Central memory CD8-positive, alpha-beta T cell (primary cell): Measurements from ENCODE around the gene PPP3CA.
A peak's percentile ranks its signal among the peaks of the same experiment; 100 is the strongest.

Source experiments
- ATAC-seq: fragments of 150-1000 bp; cut with Tn5 transposase; replicated peaks from 2 replicates; pipeline ENCODE4 v1.10.0; 2022; ENCODE audit warnings: mild to moderate bottlenecking, moderate FRiP score, moderate number of reproducible peaks; ENCODE audit not compliant: poor library complexity, severe bottlenecking; ENCODE audit errors: extremely low read depth
- DNase-seq, 2 donors: peaks; one replicate each; pipeline ENCODE4 v3.0.0; 2021; ENCODE audit warnings: low spot score in 2 of 2
- H3K27ac Mint-ChIP-seq: one replicate; pipeline ENCODE4 v1.8.0; 2022; ENCODE audit warnings: low read depth, mild to moderate bottlenecking, moderate library complexity, mixed read lengths
- H3K27me3 Mint-ChIP-seq: one replicate; pipeline ENCODE4 v1.8.0; 2022; ENCODE audit warnings: mixed read lengths
- H3K36me3 Mint-ChIP-seq: one replicate; pipeline ENCODE4 v1.8.0; 2022; ENCODE audit warnings: mild to moderate bottlenecking, moderate library complexity, mixed read lengths; ENCODE audit not compliant: insufficient read depth
- H3K4me1 Mint-ChIP-seq: one replicate; pipeline ENCODE4 v1.8.0; 2022; ENCODE audit warnings: mixed read lengths
- H3K4me3 Mint-ChIP-seq: one replicate; pipeline ENCODE4 v1.8.0; 2022; ENCODE audit warnings: mild to moderate bottlenecking, moderate library complexity, mixed read lengths
- H3K9me3 Mint-ChIP-seq: one replicate; pipeline ENCODE4 v1.8.0; 2022; ENCODE audit warnings: mixed read lengths

The PPP3CA gene

DNA sequence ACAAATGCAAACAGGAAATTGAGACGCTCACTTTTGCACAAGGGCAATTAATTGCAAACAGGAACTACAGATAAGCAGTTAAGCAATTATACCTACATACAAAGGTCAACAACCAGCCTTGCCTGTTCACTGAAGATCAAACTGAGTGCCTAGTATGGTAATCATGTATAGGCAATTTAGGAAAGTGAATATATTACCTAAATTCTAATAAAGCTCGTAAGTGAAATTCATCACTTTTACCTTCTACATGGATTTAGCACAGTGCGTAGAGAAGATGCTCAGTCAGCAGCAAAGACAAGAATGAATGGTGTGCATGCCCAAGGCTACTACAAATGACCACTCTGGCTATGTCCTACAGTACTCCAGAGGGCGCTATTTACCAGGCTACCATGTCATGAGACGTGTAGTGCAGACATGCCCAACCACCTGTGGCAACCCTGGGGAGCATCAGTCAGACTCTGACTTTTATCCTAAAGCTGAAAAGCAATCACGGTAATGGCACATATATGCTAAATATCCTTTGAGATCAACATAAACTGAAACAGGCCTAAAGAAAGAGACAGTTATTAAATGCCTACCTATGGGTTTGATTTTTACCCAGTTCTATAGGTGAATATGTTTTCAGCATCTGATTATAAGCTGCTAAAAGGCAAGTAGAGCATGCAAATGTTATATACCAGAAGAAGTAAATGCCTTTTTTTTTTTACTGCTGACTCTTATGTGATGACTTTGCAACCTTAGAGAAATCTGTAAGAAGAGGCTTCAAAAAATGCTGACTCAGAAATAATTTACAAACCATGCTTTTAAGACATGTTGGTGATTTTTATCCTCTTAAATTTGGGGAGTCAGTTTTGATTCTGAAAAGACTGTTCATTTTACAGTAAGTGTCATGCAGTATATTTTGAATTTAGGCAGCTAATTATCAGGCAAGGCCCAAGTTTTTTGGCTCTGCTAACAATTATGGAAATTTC is 178.0 kb downstream of the PPP3CA start:
- DNase-seq = peak; percentile 16 to 33
- H3K4me1 Mint-ChIP-seq = peaks cover 16% of the 10 kb centered on the region
- no peaks in the 10 kb centered on the region for H3K27me3 Mint-ChIP-seq

DNA sequence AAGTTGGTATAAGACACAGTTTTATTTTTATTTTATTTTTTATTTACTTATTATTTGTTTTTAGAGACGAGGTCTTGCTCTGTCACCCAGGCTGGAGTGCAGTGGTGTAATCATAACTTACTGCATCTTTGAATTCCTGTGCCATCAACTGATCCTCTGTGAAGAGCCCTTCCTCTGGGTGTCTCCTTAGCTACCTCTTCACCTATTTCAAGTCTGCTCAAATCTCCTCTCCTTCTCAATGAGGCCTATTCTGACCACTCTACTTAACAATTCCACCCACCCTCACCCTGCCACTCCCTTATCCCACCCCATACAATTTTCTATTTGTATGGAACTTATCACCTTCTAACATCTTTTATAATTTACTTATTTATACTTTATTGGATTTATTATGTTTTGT is 183.4 kb downstream of the PPP3CA start:
- no peaks in the 10 kb centered on the region for H3K27me3 Mint-ChIP-seq
- peaks cover 1% of the 10 kb centered on the region for H3K36me3 Mint-ChIP-seq
- no peak for DNase-seq
- no peak for ATAC-seq
- H3K4me3 Mint-ChIP-seq = no peak overlapping the region
- no peaks in the 10 kb centered on the region for H3K9me3 Mint-ChIP-seq
- no peak overlapping the region for H3K27ac Mint-ChIP-seq
- H3K4me1 Mint-ChIP-seq = peaks cover 26% of the 10 kb centered on the region

More for the DNA sequence above, 178.0 kb downstream of the PPP3CA start:
- no peaks in the 10 kb centered on the region for H3K36me3 Mint-ChIP-seq
- no peak overlapping the region for H3K27ac Mint-ChIP-seq
- no peaks in the 10 kb centered on the region for H3K9me3 Mint-ChIP-seq
- no peak overlapping the region for H3K4me3 Mint-ChIP-seq
- peak; percentile 77 for ATAC-seq

DNA sequence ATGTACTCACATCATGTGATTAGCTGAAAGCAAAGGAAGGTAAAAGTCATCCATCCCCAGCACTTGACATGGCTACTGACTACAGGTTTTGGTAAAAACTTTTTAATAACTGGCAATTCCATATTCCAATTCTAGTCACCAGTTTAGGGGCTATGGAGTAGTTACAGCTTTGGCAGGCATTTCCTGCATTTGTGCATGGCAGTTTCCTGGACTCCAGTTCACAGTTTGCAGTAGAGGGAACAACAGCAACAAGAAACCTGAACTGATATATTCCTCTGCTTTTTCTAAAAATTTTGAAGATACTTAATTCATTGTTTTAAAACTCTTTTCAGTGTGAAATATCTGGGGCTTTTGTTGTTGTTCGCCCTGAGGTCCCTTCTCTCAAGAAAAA is 184.3 kb downstream of the PPP3CA start:
- no peak overlapping the region for H3K4me3 Mint-ChIP-seq
- no peaks in the 10 kb centered on the region for H3K9me3 Mint-ChIP-seq
- peaks cover 1% of the 10 kb centered on the region for H3K36me3 Mint-ChIP-seq
- H3K4me1 Mint-ChIP-seq = peaks cover 30% of the 10 kb centered on the region
- no peak for DNase-seq
- H3K27ac Mint-ChIP-seq = no peak overlapping the region
- H3K27me3 Mint-ChIP-seq = no peaks in the 10 kb centered on the region
- no peak for ATAC-seq

DNA sequence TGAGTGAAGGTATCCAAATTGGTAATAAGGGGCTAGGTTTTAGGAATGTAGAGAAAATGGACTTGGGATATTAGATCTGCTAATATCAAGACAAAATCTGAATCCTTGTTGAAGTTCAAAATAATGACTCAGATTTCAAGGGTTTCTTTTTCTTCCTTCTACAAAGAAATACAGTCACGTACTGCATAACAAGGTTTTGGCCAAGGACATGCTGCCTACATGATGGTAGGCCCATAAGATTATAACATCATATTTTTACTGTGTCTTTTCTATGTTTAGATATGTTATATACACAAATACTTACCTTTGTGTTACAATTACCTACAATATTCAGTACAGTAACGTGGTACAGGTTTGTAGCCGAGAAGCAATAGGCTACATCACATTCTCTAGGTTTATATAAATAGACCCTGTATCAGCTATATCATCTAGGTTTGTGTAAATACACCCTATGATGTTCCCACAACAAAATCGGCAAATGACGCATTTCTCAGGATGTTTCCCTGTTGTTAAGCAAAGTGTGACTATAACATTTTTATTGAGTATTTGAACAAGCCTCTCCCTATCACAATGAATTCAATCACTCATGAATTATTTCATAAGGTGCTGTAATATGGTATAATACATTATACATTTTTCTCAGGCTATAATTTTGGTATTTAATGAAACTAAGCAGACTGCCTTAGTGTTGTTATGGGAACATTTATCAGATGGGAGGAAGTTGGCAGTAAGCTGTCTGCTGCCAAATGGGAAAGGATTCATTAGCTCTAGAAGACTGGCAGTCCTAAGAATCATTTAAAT is 186.3 kb downstream of the PPP3CA start:
- no peak overlapping the region for H3K4me3 Mint-ChIP-seq
- H3K4me1 Mint-ChIP-seq = peaks cover 43% of the 10 kb centered on the region
- no peak overlapping the region for H3K27ac Mint-ChIP-seq
- no peaks in the 10 kb centered on the region for H3K27me3 Mint-ChIP-seq
- no peaks in the 10 kb centered on the region for H3K9me3 Mint-ChIP-seq
- ATAC-seq = no peak
- no peak for DNase-seq
- peaks cover 1% of the 10 kb centered on the region for H3K36me3 Mint-ChIP-seq

DNA sequence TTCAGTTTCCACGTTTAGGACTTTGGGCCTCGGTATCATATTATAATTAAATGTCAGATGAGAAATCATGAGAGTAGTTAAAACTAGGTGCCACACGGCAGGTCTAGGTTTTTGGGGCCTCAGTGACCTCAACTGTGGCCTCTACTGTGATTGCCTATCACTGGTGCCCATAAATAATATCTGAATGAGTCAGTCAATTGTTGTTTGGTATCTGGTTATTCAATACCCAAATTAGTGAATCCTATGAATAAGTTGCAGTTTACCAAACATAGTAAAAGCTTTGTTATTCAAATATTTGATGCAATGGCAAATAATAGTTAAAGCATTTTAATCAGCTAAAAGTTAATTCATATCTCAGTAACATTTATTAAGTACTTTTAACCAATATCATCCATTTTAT is 188.8 kb downstream of the PPP3CA start:
- Mint-ChIP-seq H3K36me3 (peaks cover 1% of the 10 kb centered on the region), H3K27ac (peak overlapping the region; percentile 75), H3K4me1 (peaks cover 43% of the 10 kb centered on the region), H3K9me3 (no peaks in the 10 kb centered on the region), H3K27me3 (no peaks in the 10 kb centered on the region), H3K4me3 (no peak overlapping the region)
- no peak for ATAC-seq
- DNase-seq = no peak

DNA sequence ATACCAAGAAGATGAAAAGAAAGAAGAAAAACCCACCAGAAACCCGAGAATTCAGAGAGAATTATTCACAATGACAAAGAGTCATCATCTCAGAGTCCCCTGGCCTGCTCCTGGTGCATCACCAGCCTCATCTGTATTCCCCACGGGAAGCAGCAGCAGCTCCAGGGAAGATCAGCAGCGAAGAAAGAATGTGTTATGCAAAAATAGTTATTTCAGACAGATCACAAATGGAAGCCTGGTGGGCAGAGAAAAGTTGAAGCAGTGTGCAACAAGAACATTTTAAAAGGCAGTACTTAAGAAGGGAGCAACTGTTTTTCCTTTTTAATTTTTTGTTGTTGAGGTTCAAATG is 189.2 kb downstream of the PPP3CA start:
- Mint-ChIP-seq H3K27me3 (no peaks in the 10 kb centered on the region), H3K27ac (peak overlapping the region; percentile 75), H3K9me3 (no peaks in the 10 kb centered on the region), H3K4me1 (peaks cover 44% of the 10 kb centered on the region), H3K36me3 (peaks cover 1% of the 10 kb centered on the region), H3K4me3 (no peak overlapping the region)
- no peak for DNase-seq
- ATAC-seq = no peak

DNA sequence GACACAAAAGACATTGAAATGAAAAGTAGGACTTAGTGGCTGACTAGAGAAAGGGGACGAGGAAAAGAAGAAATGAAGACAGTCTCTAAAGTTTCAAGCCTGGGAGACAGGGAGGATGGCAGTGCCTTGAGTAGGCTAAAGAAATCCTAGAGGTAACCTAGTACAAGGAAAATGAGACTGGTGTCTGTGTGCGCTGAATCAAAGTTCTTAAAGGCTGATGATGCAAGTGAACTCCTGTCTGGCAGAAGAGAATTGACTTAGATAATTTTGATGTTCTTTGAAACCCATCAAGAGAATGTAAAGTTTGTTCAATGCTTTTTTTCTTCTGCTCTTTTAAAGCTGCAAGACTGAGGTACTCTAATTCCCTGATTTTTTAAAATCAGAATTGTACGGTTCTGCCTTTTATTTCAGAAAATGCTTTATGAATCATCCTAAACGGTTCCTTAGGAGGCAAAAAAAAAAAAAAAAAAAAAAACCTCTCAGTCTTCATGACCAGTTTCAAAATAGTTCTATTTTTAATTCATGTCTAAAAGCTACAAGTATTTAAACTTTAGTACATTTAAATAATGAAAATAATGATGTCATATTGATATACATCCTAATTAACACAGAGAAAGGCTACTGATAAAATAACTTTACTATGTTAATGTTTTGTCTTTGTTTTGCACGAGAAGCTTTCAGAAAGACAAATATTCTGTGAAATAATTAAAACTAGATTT is 189.8 kb downstream of the PPP3CA start:
- H3K9me3 Mint-ChIP-seq = no peaks in the 10 kb centered on the region
- no peak overlapping the region for H3K4me3 Mint-ChIP-seq
- DNase-seq (no peak), ATAC-seq (no peak)
- no peaks in the 10 kb centered on the region for H3K27me3 Mint-ChIP-seq
- H3K27ac Mint-ChIP-seq = peak overlapping the region; percentile 75
- peaks cover 49% of the 10 kb centered on the region for H3K4me1 Mint-ChIP-seq
- peaks cover 1% of the 10 kb centered on the region for H3K36me3 Mint-ChIP-seq

DNA sequence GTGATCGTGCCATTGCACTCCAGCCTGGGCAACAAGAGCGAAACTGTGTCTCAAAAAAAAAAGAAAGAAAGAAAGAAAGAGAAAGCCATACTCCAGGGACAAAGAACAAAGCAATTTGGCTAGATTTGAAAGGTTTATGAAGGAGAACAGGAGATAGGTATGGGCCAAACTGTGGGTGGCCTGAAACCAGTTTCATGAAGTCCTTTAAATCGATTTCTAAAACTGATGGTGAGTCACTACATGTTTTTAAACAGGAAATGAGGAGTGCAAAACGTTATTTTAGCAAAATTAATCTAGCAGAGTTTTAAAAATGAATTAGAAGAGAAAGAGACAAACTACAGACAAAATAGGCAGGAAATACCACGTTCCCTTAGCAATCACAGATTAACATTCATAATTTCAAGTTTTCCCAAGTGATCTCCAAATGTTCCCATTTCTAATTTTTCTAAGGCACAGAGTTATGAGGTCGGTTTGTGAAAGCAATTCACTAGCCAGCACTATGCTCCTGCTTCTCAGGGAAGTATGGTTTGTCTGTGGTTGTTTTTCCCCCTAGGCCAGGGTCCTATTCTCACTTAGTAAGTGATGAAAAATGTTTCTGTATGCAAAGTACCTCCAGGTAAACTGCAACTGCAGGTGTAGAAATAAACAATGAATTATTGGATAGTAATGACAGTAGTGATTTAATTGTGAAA is 190.6 kb downstream of the PPP3CA start:
- peaks cover 1% of the 10 kb centered on the region for H3K36me3 Mint-ChIP-seq
- H3K4me3 Mint-ChIP-seq = peak overlapping the region; percentile 30
- H3K9me3 Mint-ChIP-seq = no peaks in the 10 kb centered on the region
- no peaks in the 10 kb centered on the region for H3K27me3 Mint-ChIP-seq
- peak overlapping the region; percentile 75 for H3K27ac Mint-ChIP-seq
- DNase-seq (no peak), ATAC-seq (no peak)
- peaks cover 52% of the 10 kb centered on the region for H3K4me1 Mint-ChIP-seq

DNA sequence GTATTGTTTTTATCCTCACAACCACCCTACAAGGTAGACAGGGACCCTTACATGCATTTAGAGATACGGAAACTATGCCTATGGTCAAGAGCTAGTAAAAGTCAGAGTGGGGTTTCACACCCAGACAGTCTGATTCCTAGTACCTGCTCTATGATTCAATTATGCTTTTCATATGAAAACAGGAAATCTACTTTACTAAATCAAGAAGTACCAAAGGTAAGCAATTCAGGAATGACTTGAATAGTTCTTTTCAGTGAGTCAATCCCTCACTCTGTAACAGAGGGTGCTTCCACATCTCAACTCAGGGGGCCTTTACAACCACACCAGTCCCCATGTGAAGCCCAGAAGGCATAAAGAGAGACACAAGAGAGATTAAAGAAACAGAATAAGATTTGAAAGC is 191.4 kb downstream of the PPP3CA start:
- no peak overlapping the region for H3K4me3 Mint-ChIP-seq
- ATAC-seq = no peak
- peak overlapping the region; percentile 75 for H3K27ac Mint-ChIP-seq

DNA sequence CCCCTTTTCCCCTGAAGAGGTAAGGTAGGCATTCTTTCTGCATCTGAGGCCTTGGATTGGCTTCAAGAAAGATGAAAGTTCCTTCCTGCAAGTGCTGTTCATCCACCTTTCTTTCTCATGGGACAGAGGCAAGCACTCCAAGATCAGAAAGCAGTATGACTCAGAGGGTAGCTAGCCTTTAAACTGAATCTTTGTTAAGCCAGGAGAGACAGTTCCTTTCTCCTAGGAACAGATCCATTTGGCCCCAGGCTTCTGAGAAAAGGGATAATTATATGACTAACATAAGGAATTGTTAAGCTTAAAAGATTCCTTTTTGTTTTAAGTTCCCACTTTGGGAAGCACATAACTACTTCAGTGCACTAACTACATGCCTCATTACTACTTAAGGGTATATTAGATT is 192.0 kb downstream of the PPP3CA start:
- Mint-ChIP-seq H3K27me3 (no peaks in the 10 kb centered on the region), H3K9me3 (no peaks in the 10 kb centered on the region), H3K36me3 (peaks cover 1% of the 10 kb centered on the region), H3K27ac (peak overlapping the region; percentile 75), H3K4me3 (no peak overlapping the region), H3K4me1 (peaks cover 46% of the 10 kb centered on the region)
- DNase-seq = no peak
- ATAC-seq = no peak

More for the DNA sequence above, 191.4 kb downstream of the PPP3CA start:
- H3K36me3 Mint-ChIP-seq = peaks cover 1% of the 10 kb centered on the region
- no peaks in the 10 kb centered on the region for H3K9me3 Mint-ChIP-seq
- no peak for DNase-seq
- H3K4me1 Mint-ChIP-seq = peaks cover 47% of the 10 kb centered on the region
- H3K27me3 Mint-ChIP-seq = no peaks in the 10 kb centered on the region

DNA sequence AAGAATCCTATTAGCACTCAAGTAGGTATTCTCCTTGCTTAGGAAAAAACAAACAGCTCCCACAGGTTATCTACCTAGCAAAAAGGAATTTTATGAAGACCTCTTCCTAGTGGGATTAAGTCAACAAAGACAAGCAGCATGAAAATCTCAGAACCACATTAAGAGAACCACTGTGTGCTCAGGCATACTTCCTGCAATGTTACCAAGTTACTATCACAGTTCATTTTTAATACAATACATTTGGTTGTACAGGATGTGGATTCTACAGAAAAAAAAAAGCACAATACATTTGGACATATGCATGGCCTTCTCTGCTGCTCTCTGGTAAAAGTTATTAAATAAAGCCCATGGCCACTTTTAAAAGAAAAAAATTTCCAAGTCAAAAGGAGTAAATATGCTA is 193.7 kb downstream of the PPP3CA start:
- H3K4me1 Mint-ChIP-seq = peaks cover 46% of the 10 kb centered on the region
- H3K27me3 Mint-ChIP-seq = no peaks in the 10 kb centered on the region
- DNase-seq (no peak), ATAC-seq (no peak)
- peaks cover 1% of the 10 kb centered on the region for H3K36me3 Mint-ChIP-seq
- no peaks in the 10 kb centered on the region for H3K9me3 Mint-ChIP-seq
- no peak overlapping the region for H3K4me3 Mint-ChIP-seq
- no peak overlapping the region for H3K27ac Mint-ChIP-seq

DNA sequence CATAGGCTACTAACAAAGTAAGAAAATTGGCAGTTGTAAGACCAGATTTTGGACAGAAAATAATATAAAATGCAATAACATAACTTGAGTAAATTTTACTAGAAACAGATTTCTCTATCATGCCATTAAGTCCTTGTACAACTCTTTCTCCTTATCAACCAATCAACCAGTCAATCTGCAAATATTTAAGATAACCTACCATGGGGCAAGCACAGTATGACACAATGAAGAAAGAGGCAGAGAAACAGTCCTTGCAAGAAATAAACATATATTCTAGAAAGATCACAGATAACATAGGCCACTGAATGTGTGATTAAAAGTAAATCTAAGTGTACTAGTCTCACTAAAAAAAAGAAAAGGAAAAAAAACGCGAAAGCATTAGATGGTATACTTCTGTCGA is 194.8 kb downstream of the PPP3CA start:
- DNase-seq (no peak), ATAC-seq (no peak)
- peak overlapping the region; percentile 8 for H3K27ac Mint-ChIP-seq
- H3K9me3 Mint-ChIP-seq = no peaks in the 10 kb centered on the region
- peaks cover 1% of the 10 kb centered on the region for H3K36me3 Mint-ChIP-seq
- no peak overlapping the region for H3K4me3 Mint-ChIP-seq
- peaks cover 41% of the 10 kb centered on the region for H3K4me1 Mint-ChIP-seq
- no peaks in the 10 kb centered on the region for H3K27me3 Mint-ChIP-seq
